8988T (cell line): ENCODE results near the gene HSPBAP1.
"Not testable (repeated sequence)": the region's sequence is repeated elsewhere in the genome, so short reads cannot be mapped to it uniquely, and the experiment has no call there.

Experiments used
- DNase-seq: peaks from one replicate; pipeline ENCODE4 v3.0.0; 2011

Gene HSPBAP1

DNA sequence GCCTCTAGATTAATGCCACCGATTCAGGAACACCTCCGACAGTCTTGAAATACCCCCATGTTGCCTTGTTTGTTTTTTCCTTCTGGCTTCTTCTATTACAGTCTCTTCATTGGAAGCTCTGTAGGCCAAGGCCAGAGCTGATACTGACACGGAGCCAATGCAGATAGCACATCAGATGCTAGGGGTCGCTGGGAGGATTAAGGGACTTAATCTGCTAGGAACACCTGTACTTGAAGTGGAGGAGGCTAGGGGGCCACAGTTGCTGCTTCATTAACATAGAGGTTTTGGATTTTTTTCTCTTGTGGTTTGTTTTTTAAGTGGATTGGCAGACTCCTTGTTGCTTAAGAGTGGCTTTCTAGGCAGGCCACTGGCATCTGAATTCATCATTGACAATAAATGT lies 63.4 kb downstream of the HSPBAP1 start:
- no peak for DNase-seq

DNA sequence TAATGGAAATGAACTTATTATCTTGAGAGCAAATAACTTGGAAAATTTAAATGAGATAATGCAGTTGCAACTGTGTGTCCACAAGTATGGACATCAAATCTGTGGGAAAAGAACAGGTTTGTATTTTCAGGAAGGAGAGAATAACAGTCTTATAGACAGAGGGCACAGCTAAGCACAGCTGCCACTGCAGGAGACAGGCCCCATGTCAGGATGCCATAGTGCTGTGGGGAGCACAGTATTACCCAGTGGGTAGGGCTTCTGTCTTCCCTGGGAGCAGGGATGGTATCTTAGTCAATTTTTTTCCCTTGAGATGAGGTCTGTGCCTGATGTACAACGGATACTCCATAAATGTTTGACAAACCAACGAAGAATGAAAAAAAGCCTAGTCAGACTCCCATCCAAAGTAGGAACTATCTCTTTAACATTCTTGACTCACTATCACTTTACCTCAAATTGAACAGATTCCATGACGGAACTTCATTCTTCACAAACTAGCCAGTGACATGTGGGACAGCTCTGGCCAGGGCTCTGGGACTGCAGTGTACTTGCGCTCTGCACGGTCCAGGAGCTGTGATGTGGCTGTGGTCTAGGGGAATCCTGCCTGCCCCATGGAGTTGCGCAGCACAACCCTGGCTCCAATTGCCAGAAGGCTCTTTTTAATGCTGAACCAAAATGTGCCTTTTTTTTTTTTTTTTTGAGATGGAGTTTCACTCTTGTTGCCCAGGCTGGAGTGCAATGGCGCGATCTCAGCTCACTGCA lies 64.7 kb downstream of the HSPBAP1 start:
- DNase-seq = no peak

DNA sequence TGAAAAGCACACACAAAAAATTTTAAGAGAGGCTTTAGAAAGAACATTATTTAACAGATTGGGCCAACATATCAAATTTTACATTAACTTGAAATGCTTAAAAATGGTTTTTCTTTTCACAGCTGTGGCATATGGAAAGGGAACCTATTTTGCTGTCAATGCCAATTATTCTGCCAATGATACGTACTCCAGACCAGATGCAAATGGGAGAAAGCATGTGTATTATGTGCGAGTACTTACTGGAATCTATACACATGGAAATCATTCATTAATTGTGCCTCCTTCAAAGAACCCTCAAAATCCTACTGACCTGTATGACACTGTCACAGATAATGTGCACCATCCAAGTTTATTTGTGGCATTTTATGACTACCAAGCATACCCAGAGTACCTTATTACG lies 65.4 kb downstream of the HSPBAP1 start:
- DNase-seq = no peak

DNA sequence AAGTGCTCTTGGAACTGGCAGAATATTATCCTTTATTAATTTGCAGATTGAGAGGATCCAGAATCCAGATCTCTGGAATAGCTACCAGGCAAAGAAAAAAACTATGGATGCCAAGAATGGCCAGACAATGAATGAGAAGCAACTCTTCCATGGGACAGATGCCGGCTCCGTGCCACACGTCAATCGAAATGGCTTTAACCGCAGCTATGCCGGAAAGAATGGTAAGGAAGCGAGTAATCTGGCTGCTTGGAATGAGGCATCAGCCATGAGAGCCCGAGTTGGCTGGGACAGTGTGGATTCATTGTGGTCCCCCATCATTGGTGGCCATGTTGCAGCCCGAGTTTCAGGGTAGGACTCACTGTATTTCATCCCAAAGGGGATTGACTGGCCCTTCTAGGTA lies 65.9 kb downstream of the HSPBAP1 start:
- no peak for DNase-seq

DNA sequence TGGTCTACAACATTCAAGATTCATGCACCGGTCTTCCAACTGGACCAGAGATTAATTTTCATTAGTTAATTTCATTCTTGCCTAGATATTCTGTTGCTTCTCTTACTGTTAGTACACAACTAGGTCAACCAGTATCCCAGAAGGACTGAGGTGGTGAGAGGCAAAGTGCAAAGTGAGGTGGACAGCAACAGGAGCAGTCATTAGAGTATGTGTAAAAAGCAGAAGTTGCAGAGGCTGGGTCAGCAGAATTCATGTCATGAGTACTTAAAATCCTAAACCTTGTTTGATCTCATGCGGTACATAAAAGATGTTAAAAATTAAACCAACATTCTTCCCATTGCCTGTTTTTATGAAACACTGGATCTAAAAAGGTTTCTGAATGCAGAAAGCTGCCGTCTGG lies 66.3 kb downstream of the HSPBAP1 start:
- no peak for DNase-seq

DNA sequence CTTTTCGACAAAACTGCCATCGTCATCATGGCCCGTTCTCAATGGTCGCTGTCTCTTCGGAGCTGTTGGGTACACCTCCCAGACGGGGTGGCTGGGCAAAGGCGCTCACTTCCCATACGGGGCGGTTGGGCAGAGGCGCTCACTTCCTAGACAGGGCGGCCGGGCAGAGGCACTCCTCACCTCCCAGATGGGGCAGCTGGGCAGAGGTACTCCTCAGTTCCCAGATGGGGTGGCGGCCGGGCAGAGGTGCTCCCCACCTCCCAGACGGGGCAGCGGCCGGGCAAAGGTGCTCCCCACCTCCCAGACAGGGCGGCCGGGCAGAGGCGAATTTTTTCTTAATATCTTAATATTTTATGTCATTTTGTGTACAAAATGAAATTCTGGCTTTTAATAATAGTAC lies 68.5 kb downstream of the HSPBAP1 start:
- no peak for DNase-seq

DNA sequence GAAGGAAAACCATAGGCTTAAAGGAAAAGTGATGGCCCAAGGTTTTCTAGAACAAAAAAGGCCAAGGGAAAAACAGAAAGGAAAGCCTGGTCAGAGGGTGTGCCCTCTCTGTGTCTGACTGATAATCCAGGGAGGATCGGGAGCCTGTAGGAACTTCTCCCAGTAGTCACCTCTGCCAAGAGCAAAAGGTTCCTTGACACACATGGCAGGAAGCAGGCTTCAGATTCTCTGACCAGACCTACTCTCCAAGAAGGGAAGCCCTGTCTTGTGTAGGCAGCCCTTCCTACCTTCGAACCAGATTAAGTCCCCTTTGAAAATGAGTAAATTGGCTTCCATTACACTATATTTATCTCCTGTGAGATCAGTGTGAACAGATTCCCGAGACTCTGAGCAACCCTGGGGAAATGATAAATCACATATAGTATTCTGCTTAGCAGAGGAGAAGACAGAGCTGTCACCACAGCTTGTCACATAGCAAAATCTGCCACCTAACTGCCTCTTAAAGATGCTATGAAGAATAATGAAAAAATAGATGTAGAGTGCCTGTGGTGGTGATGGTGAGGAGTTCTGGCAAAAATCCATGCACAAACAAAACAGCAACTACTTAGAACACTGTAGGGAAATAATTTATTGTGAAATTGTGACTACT lies 74.2 kb downstream of the HSPBAP1 start:
- no peak for DNase-seq

DNA sequence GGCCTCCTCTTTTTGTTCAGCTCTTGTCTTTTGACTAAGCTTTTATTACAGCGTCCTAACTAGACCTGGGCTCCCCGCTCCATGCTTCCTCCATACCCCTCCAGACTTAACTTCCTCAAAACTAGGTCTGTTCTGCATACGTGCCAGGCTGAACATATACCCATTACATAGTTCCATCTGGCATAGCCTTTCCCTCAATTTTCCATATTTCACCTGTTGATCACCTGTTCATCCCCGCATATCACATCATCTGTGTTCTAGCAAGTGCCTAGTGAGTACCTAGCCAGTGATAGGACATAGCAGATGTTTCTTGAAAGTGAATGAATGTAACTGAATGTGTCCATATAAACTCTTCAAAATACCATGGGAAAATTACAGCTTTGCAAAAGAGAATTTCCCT lies 77.0 kb downstream of the HSPBAP1 start:
- no peak for DNase-seq

DNA sequence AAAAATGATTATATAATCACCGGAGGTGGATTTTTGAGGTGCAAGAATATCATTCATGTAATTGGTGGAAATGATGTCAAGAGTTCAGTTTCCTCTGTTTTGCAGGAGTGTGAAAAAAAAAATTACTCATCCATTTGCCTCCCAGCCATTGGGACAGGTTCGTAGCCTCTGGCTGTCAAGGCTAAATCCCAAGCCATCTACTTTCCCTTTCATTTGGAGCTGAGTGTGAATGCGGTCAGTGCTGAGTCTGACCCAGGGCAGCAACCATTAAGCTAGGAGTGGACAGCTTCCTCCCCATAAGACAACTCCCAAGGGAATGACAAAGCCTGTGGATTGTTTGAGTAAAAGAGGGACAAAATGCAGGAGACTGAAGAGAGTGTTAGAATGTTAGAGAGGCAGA lies 79.4 kb downstream of the HSPBAP1 start:
- DNase-seq = no peak

DNA sequence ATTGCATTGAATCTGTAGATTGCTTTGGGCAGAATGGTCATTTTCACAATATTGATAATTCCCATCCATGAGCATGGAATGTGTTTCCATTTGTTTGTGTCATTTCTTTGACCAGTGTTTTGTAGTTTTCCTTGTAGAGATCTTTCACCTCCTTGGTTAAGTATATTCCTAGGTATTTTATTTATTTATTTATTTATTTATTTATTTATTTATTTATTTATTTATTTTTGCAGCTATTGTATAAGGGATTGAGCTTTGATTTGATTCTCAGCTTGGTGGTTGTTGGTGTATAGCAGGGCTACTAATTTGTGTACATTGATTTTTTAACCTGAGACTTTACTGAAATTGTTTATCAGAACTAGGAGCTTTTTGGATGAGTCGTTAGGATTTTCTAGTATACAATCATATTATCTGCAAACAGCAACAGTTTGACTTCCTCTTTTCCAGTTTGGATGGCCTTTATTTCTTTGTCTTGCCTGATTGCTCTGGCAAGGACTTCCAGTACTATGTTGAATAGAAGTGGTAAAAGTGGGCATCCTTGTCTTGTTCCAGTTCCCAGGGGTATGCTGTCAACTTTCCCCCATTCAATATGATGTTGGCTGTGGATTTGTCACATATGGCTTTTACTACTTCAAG lies 82.9 kb downstream of the HSPBAP1 start:
- DNase-seq = not testable (repeated sequence)

DNA sequence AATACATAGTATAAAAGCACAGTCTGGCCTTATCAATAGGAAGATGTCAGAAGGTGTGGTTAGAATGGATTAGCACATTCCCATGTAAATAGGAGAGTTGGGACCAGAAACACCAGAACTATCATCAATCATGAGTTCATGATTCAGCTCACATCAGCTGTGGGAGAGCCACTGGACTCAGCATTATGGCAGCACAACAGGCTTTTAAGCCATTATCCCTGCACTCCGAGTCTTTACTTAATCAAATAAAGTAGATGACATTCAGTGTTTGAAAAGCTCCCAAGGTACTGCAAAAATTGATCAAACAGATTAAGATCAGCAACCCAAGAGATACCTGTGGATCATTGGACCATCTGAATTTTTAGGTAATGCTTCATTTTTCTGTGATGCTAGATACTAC lies 88.3 kb downstream of the HSPBAP1 start:
- no peak for DNase-seq

DNA sequence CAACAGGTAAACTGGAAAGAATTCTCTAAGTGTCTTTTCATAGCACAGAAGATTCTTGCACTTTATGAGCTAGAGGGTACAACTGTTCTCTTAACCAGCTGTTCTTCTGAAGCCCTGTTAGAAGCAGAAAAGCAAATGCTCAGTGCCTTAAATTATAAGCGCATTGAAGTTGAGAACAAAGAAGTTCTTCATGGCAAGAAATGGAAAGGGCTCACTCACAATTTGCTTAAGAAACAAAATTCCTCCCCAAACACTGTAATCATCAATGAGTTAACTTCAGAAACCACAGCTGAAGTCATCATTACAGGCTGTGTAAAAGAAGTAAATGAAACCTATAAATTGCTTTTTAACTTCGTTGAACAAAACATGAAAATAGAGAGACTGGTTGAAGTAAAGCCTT lies 93.4 kb downstream of the HSPBAP1 start:
- no peak for DNase-seq

DNA sequence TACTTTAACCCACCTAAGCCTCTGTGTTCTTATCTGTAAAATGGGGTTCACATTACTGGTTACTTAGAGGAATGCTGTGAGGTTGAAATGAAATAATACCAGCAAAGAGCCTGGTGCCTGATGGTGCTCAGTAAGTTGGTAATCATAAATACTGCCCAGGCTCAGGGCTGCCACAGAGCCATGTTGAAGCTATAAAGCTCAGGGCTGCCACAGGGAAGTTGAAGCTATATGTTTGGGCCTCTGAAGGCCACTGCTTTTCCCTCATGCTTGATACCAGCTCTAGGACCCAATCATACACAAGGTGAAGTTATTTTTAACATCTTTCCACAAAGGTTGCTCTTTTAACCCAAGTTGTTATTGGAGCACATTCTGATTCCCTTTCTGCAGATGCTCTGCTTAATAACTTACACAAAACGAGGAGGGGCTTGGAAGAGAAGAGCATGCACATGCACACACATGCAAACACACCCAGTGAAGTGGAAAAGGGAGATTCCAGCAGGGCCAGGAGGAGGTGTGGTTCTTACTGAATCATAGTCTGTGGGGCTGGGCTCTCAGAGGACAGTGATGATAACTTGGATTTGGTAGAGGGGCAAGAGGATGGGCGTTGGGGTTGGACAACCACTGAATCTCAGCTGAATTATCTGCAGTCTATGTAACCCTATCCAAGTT lies 95.5 kb downstream of the HSPBAP1 start:
- DNase-seq = no peak

DNA sequence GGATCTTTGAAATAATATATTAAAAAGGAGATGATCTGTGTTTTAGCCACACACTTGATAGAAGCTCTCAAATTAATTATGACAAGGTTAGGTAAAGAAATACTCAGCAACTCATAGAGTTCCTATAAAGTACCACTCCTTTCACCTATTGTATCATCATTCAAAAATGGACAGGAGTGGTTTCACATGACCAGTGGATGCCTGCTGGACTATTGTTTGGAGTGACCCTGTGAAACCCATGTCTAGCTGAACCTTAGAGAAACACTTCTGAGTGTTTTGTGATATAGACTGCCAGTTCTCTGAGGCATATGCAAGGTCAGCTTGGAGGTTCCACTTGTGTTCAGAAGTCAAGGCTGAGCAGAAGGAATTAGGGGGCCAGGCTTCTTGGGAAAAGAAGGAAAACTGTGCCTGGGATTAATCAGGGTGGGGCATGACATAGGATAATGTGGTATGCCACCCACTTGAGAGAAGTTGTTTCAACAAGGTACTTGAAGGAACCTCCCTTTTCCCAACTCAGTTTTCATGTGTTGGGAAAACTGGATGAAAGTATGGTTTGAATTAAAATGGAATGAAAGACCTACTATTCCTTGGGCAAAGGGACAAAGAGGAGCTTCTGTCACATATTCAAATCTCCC lies 97.6 kb downstream of the HSPBAP1 start:
- DNase-seq = no peak

DNA sequence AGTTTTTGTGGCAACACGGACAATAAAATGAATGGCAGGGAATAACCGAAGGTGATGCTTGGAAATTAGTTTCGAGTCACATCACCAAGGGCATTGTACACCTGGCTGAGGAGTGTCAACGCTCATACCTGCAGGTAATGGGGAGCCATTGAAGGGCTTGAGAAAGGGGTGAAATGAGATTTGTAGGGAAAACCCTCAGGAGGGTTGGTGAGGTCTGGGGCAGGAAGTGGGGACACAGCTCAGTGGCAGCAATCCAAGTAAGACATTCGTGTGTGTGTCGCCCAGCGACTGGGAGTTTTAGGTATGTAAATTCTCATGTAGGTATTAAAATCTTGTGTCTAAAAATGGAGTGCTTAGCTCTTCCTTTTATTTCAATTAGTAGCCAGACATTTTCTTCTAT lies 98.7 kb downstream of the HSPBAP1 start:
- no peak for DNase-seq

DNA sequence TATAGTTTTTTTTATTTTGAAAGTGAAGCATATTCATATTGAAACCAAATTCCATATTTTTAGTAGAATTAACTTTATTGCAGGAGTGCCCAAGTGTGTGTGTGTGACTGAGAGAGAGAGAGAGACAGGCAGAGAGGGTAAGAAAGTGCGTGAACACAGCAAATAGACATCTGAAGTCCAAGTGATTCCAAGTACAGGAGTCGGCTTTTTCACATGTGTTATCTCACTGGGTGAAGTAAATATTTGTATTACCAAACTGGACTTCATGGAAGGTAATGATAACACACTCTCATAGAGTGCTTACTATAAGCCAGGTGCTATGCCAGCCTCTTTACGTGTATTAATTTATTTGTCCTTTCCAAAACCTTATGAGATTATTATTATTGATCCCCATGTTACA lies 101.0 kb downstream of the HSPBAP1 start:
- no peak for DNase-seq

DNA sequence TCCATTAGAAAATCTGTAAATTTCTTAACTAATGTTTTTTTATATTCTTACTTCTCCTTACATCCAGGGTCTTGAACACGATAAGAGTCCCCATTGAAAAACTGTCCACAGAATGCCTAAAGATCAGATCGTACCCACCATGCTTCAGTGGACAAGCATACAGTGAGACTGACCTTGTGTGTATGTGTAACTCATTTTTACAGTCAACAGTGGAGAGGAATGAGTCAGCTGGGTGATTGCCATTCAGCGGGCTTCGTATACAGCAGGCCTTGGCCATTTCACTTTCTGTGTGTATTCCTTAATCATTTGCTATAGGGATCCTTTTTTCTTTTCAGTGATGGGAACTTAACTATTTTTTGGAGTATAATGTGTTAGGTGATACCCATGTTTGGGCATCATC lies 102.4 kb downstream of the HSPBAP1 start:
- DNase-seq = no peak

DNA sequence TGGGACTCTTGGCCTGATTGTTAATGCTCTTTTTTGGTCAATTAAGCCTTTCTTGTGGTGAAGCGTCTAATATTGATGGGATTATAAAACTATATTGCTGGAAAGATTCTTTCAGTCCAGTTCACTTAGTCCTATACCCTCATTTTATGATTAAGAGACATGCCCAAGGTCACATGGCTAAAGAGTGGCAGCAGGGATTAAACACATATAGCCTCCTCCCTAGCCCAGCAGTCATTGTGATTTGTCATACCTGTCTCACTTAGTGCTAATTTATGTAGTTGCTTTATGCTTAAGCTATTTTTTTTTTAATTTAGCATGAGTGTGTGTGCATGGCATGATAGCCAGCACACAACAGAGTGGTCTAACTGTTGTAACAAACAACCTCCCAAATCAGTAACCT lies 103.5 kb downstream of the HSPBAP1 start:
- no peak for DNase-seq
